Measurements from ENCODE around the gene FERMT3. TPM values are rescaled to one million over a fixed set of nuclear protein-coding genes. Genes with fewer than 3 reads are reported as not detected.

The FERMT3 gene
- total and polyA plus RNA-seq, 2 of the 13 experiments (the other 11 are each of a cell fraction or from before 2014, with no cell fraction given) = 0.29 TPM; not detected in 1

- TF ChIP-seq ZBTB26 (CRISPR knock-in tag; IDR thresholded peaks at IDR 0.05; ENCODE audit: borderline replicate concordance) = 0 out of 2 replicates have a peak, but pooled peaks have one; percentile 24
- no peak for TF ChIP-seq PRPF4 (IDR thresholded peaks at IDR 0.05; ENCODE audit: low read depth, low read length, poor library complexity, severe bottlenecking)
- TF ChIP-seq MLX (CRISPR knock-in tag; IDR thresholded peaks at IDR 0.05) = no peak
- no peak for TF ChIP-seq MEIS2 (CRISPR knock-in tag; IDR thresholded peaks at IDR 0.05)
- no peak for TF ChIP-seq ZNF441 (CRISPR knock-in tag; IDR thresholded peaks at IDR 0.05; ENCODE audit: borderline replicate concordance)
- no peak for TF ChIP-seq ONECUT2 (CRISPR knock-in tag; IDR thresholded peaks at IDR 0.05)
- no peak for TF ChIP-seq HIC2 (CRISPR knock-in tag; IDR thresholded peaks at IDR 0.05; ENCODE audit: low read depth)
- TF ChIP-seq ESRRA (CRISPR knock-in tag; IDR thresholded peaks at IDR 0.05; ENCODE audit: low read depth) = no peak
- no peak for TF ChIP-seq ZNF333 (CRISPR knock-in tag; IDR thresholded peaks at IDR 0.05; ENCODE audit: borderline replicate concordance)
- no peak for TF ChIP-seq PAX8 (CRISPR knock-in tag; IDR thresholded peaks at IDR 0.05; ENCODE audit: borderline replicate concordance)
- no peak; the same call in 1 of the 2 replicates for TF ChIP-seq ZGPAT (CRISPR knock-in tag; IDR thresholded peaks at IDR 0.05)
- no peak for TF ChIP-seq TBX3 (IDR thresholded peaks at IDR 0.05; ENCODE audit: borderline replicate concordance)
- TF ChIP-seq PAWR (CRISPR knock-in tag; IDR thresholded peaks at IDR 0.05; ENCODE audit: borderline replicate concordance) = no peak
- TF ChIP-seq ZMYM2 (CRISPR knock-in tag; IDR thresholded peaks at IDR 0.05) = no peak
- no peak for TF ChIP-seq CBX5 (CRISPR knock-in tag; IDR thresholded peaks at IDR 0.05; ENCODE audit: borderline replicate concordance)
- TF ChIP-seq ETV5 (CRISPR knock-in tag; IDR thresholded peaks at IDR 0.05; ENCODE audit: borderline replicate concordance) = peak; percentile 25; the same call in 1 of the 2 replicates
- no peak for TF ChIP-seq ZNF547 (CRISPR knock-in tag; IDR thresholded peaks at IDR 0.05)
- TF ChIP-seq SSRP1 (CRISPR knock-in tag; IDR thresholded peaks at IDR 0.05) = no peak
- TF ChIP-seq FOXO4 (CRISPR knock-in tag; conservative IDR thresholded peaks at IDR 0.05) = no peak
- TF ChIP-seq RAD51 (IDR thresholded peaks at IDR 0.05; ENCODE audit: borderline replicate concordance) = peak; percentile 96
These were observed 24.8 kb upstream of the FERMT3 start (continued) for GRCh38 chr11:64181506-64182411.
